SK-N-MC (cell line): ENCODE data around the gene CIB2.

Experiments used
- EZH2 ChIP-seq: fragments of 200-600 bp; sonication (generic); IDR thresholded peaks from one replicate; pipeline ENCODE4 v1.6.1; 2017; ENCODE audit warnings: antibody characterized with exemption
- POLR2AphosphoS5 ChIP-seq: IDR thresholded peaks from 2 replicates; pipeline ENCODE4 v1.6.1; 2012; ENCODE audit warnings: mild to moderate bottlenecking, low read depth, low read length, borderline replicate concordance

- TF ChIP-seq EZH2 (no peak), POLR2AphosphoS5 (no peak)
These were observed 11.1 kb upstream of the CIB2 start for GRCh38 chr15:78142332-78142731.
